Upper lobe of left lung (tissue), 6 donors: ENCODE data around the gene PSMB9. TPM values are rescaled to one million over a fixed set of nuclear protein-coding genes. Genes with fewer than 3 reads are reported as not detected.

Experiments
- ATAC-seq, 2 donors: fragments of 200-7000 bp; cut with Tn5 transposase; one replicate each; pipeline ENCODE4 v1.9.1; 2022; ENCODE audit warnings: mild to moderate bottlenecking in 2 of 2, moderate library complexity in 2 of 2; ENCODE audit not compliant: low FRiP score in 2 of 2
- DNase-seq, 2 donors: peaks; one replicate each; pipeline ENCODE4 v3.0.0-alpha.2; 2019 to 2020
- H3K27ac ChIP-seq, 4 donors: fragments of 200-600 bp; sonication (generic); one replicate each; pipeline ENCODE4 v1.5.1; 2016 to 2019
- H3K27me3 ChIP-seq, 4 donors: fragments of 200-600 bp; sonication (generic); one replicate each; pipeline ENCODE4 v1.5.1; 2017 to 2019
- H3K36me3 ChIP-seq, 4 donors: fragments of 200-600 bp; sonication (generic); one replicate each; pipeline ENCODE4 v1.5.1; 2016 to 2019
- H3K4me1 ChIP-seq, 4 donors: fragments of 200-600 bp; sonication (generic); one replicate each; pipeline ENCODE4 v1.5.1; 2018 to 2019
- H3K4me3 ChIP-seq, 4 donors: fragments of 200-600 bp; sonication (generic); one replicate each; pipeline ENCODE4 v1.5.1; 2017 to 2019; ENCODE audit warnings: mild to moderate bottlenecking in 2 of 4, moderate library complexity in 1 of 4
- H3K9me3 ChIP-seq, 4 donors: fragments of 200-600 bp; sonication (generic); one replicate each; pipeline ENCODE4 v1.5.1; 2018 to 2019
- EP300 ChIP-seq, 4 donors: sonication (generic); formaldehyde crosslinking; IDR thresholded peaks; one replicate each; pipeline ENCODE4 v1.5.1; 2017; ENCODE audit warnings: antibody characterized with exemption in 4 of 4, control low read depth in 2 of 4
- POLR2A ChIP-seq, 4 donors: fragments of 450-650 bp; IDR thresholded peaks; one replicate each; pipeline ENCODE4 v1.5.1; 2016 to 2017; ENCODE audit warnings: antibody characterized with exemption in 4 of 4, mild to moderate bottlenecking in 2 of 4
- POLR2AphosphoS5 ChIP-seq, 2 donors: sonication (generic); formaldehyde crosslinking; IDR thresholded peaks; one replicate each; pipeline ENCODE4 v1.5.1; 2017; ENCODE audit warnings: antibody characterized with exemption in 2 of 2
- WGBS, 2 donors: methylation state at CpG; one replicate each; pipeline ENCODE4 v1.1.5; 2017 to 2018; 5-methylcytosine and 5-hydroxymethylcytosine counted together
- small RNA-seq, 4 donors: library from RNA; depleted of rRNA; stranded (forward); fragments of <200 nt; gene quantifications; one replicate each; pipeline ENCODE3, GENCODE V24; 2016
- total RNA-seq, 6 donors: library from RNA; depleted of rRNA in 4 of 6; stranded (reverse); fragments of >200 nt in 4 of 6; gene quantifications; one replicate each; pipeline versions ENCODE4 v1.1.0 to v1.2.1, GENCODE V29; 2016 to 2021
- TF ChIP-seq, protein P1 (sequence below), 6 experiments: fragments of 450-650 bp in 4 of 6; fragments of 200-600 bp in 2 of 6; sonication (generic) in 2 of 6; IDR thresholded peaks; one replicate each; pipeline ENCODE4 v1.5.1; 2016 to 2019; ENCODE audit warnings: antibody characterized with exemption in 6 of 6
- donor health status: DM: no; HTN: no; CAD: no; lungs with moderate emphysema.
- donor health status: DM: no; HTN: yes; CAD: no; lungs with severe emphysema.

Gene PSMB9
- total RNA-seq, 6 donors from 2014 or later, result 34.4 to 85.9 (median 45.5) TPM

DNA sequence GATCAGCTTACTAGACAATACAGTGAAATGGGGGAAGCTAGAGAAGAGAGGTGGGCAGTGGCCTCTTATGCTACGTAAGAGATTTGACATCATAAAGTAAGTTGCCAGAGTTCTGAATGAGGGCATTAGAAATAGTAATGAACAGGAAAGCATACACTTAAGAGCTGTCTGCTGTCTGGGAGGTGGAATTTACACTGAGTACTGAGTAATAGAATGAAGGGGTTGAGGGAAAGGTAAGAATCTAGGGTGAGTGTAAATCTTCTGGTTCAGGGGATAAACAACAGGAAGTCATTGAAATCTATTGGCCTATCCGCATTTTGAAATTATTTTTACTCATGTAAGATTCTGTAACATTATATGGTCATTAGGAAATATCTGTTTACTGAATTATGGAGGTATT is 51.1 kb downstream of the PSMB9 start:
- 38 to 55% methylated on average over 2 of the region's 2 CpGs for WGBS, 2 donors
- no peaks in the 10 kb centered on the region for H3K9me3 ChIP-seq
- H3K4me3 ChIP-seq, result no peak overlapping the region
- H3K27ac ChIP-seq, result no peak overlapping the region
- DNase-seq (no peak), ATAC-seq (no peak)
- TF ChIP-seq POLR2AphosphoS5 (IDR thresholded peaks at IDR 0.05), result no peak
- TF ChIP-seq, protein P1, sequence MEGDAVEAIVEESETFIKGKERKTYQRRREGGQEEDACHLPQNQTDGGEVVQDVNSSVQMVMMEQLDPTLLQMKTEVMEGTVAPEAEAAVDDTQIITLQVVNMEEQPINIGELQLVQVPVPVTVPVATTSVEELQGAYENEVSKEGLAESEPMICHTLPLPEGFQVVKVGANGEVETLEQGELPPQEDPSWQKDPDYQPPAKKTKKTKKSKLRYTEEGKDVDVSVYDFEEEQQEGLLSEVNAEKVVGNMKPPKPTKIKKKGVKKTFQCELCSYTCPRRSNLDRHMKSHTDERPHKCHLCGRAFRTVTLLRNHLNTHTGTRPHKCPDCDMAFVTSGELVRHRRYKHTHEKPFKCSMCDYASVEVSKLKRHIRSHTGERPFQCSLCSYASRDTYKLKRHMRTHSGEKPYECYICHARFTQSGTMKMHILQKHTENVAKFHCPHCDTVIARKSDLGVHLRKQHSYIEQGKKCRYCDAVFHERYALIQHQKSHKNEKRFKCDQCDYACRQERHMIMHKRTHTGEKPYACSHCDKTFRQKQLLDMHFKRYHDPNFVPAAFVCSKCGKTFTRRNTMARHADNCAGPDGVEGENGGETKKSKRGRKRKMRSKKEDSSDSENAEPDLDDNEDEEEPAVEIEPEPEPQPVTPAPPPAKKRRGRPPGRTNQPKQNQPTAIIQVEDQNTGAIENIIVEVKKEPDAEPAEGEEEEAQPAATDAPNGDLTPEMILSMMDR (IDR thresholded peaks at IDR 0.05), result no peak
- no peak for TF ChIP-seq POLR2A (IDR thresholded peaks at IDR 0.05)
- no peak for TF ChIP-seq EP300 (IDR thresholded peaks at IDR 0.05)
- H3K27me3 ChIP-seq, result no peaks in the 10 kb centered on the region
- no peaks in the 10 kb centered on the region for H3K4me1 ChIP-seq
- peaks cover 0 to 4% (median 3%) of the 10 kb centered on the region in 4 donors for H3K36me3 ChIP-seq

DNA sequence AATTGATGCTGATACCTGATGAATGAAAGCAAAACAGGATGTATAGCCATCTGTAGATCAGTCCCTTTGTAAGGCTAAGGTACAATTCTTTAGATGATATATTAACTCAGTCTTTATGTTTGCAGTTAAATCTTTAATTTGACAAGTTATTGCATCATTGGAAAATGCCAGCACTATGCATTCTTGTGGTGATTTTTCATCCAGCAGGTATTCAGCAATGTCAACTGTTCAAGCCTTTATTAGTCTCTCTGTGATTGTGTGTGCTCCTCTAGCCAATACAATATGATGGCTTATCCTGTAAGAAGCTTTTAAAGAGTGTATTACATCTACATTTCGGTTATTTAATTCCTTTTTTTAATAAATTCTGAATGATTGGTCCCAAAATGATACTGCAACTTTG is 52.5 kb downstream of the PSMB9 start:
- H3K27ac ChIP-seq, result no peak overlapping the region
- TF ChIP-seq EP300 (IDR thresholded peaks at IDR 0.05) (no peak), POLR2A (IDR thresholded peaks at IDR 0.05) (no peak), POLR2AphosphoS5 (IDR thresholded peaks at IDR 0.05) (no peak)
- TF ChIP-seq, protein P1 (IDR thresholded peaks at IDR 0.05), result no peak
- no peak for ATAC-seq
- no peaks in the 10 kb centered on the region for H3K4me1 ChIP-seq
- H3K36me3 ChIP-seq, result no peaks in the 10 kb centered on the region
- 77 to 84% methylated on average over 1 of the region's 1 CpG for WGBS, 2 donors
- H3K4me3 ChIP-seq, result no peak overlapping the region
- no peak for DNase-seq
- no peaks in the 10 kb centered on the region for H3K9me3 ChIP-seq
- H3K27me3 ChIP-seq, result no peaks in the 10 kb centered on the region

DNA sequence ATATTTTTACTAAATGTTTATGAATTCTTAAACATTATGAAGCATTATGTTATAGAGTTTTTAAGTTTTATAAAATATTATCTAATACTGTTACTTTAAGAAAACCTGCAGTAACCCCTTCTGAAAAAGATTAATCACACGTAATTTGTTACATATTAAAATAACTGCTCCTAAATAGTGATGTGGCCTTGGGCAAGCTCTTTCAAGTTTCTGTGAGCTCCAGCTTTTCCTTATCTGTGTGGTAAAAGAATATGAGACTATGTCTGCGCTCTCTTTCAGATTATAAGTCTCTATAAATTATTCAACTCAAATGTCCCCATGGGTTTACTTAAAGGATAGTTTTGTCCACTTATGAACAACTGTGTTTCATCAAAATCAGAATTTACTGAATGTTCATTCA is 54.9 kb downstream of the PSMB9 start:
- Histone ChIP-seq H3K4me1 (no peaks in the 10 kb centered on the region), H3K36me3 (no peaks in the 10 kb centered on the region), H3K9me3 (no peaks in the 10 kb centered on the region), H3K4me3 (no peak overlapping the region), H3K27ac (no peak overlapping the region), H3K27me3 (no peaks in the 10 kb centered on the region)
- 92 to 97% methylated on average over 2 of the region's 2 CpGs for WGBS, 2 donors
- DNase-seq (no peak), ATAC-seq (no peak)
- no peak for TF ChIP-seq POLR2A (IDR thresholded peaks at IDR 0.05)
- TF ChIP-seq EP300 (IDR thresholded peaks at IDR 0.05), result no peak
- no peak for TF ChIP-seq POLR2AphosphoS5 (IDR thresholded peaks at IDR 0.05)
- TF ChIP-seq, protein P1 (IDR thresholded peaks at IDR 0.05), result no peak

Small RNA genes within 50 kb of the gene (small RNA-seq; reads per million reads assigned to genes)
- gene HLA-Z, result 0 reads per million in 4 donors

Other genes starting within 250 kb of the PSMB9 start
- gene HLA-DQA1, start 216.8 kb upstream of the PSMB9 start, total RNA-seq, result 100 to 1,000 TPM in 4 of 6 donors, 1 to 10 TPM in 1, not detected in 1; 7.8 to 476 (median 122) TPM
- 100 to 1,000 TPM in 2 of 6 donors, 10 to 100 TPM in 2, 1 to 10 TPM in 2; 1.0 to 154 (median 36.3) TPM for gene HLA-DQB1, start 187.5 kb upstream of the PSMB9 start, total RNA-seq
- gene HLA-DQA2, start 112.8 kb upstream of the PSMB9 start, total RNA-seq, result 10 to 100 TPM in 2 of 6 donors, 1 to 10 TPM in 3, not detected in 1; 1.4 to 52.6 (median 4.4) TPM
- gene HLA-DQB2, start 90.7 kb upstream of the PSMB9 start, total RNA-seq, result 10 to 100 TPM in 3 of 6 donors, 1 to 10 TPM in 2, not detected in 1; 1.6 to 86.9 (median 16.5) TPM
- 10 to 100 TPM in 1 of 6 donors, 1 to 10 TPM in 5; 1.3 to 15.2 (median 3.7) TPM for gene HLA-DOB, start 37.2 kb upstream of the PSMB9 start, total RNA-seq
- 100 to 1,000 TPM in 2 of 6 donors, 10 to 100 TPM in 4; 17.6 to 266 (median 62.1) TPM for gene TAP2, start 15.5 kb upstream of the PSMB9 start, total RNA-seq
- 100 to 1,000 TPM in 1 of 6 donors, 10 to 100 TPM in 5; 48.2 to 110 (median 71.7) TPM for gene PSMB8, start 10.1 kb upstream of the PSMB9 start, total RNA-seq
- 10 to 100 TPM; 56.9 to 87.0 (median 69.8) TPM for gene TAP1, start 488 bp upstream of the PSMB9 start, total RNA-seq
- gene HLA-DMB, start 86.8 kb downstream of the PSMB9 start, total RNA-seq, result 100 to 1,000 TPM in 3 of 6 donors, 10 to 100 TPM in 3; 35.6 to 233 (median 80.6) TPM
- 100 to 1,000 TPM in 4 of 6 donors, 10 to 100 TPM in 2; 83.7 to 271 (median 134) TPM for gene HLA-DMA, start 98.9 kb downstream of the PSMB9 start, total RNA-seq
- 100 to 1,000 TPM; 144 to 388 (median 183) TPM for gene BRD2, start 114.4 kb downstream of the PSMB9 start, total RNA-seq
- gene HLA-DOA, start 155.4 kb downstream of the PSMB9 start, total RNA-seq, result 10 to 100 TPM in 5 of 6 donors, 1 to 10 TPM in 1; 9.4 to 56.8 (median 30.5) TPM
- gene HLA-DPA1, start 219.5 kb downstream of the PSMB9 start, total RNA-seq, result 100 to 1,000 TPM; 109 to 674 (median 399) TPM
- gene HLA-DPB1, start 221.8 kb downstream of the PSMB9 start, total RNA-seq, result 100 to 1,000 TPM; 194 to 697 (median 373) TPM